GM19099 (cell line): Measurements from ENCODE around the gene PRIMA1.

Source experiments
- POLR2A ChIP-seq: IDR thresholded peaks from 3 replicates; pipeline ENCODE4 v1.6.1; 2011; ENCODE audit warnings: low read depth; ENCODE audit not compliant: insufficient read length; ENCODE audit errors: extremely low read depth

PRIMA1 gene

DNA sequence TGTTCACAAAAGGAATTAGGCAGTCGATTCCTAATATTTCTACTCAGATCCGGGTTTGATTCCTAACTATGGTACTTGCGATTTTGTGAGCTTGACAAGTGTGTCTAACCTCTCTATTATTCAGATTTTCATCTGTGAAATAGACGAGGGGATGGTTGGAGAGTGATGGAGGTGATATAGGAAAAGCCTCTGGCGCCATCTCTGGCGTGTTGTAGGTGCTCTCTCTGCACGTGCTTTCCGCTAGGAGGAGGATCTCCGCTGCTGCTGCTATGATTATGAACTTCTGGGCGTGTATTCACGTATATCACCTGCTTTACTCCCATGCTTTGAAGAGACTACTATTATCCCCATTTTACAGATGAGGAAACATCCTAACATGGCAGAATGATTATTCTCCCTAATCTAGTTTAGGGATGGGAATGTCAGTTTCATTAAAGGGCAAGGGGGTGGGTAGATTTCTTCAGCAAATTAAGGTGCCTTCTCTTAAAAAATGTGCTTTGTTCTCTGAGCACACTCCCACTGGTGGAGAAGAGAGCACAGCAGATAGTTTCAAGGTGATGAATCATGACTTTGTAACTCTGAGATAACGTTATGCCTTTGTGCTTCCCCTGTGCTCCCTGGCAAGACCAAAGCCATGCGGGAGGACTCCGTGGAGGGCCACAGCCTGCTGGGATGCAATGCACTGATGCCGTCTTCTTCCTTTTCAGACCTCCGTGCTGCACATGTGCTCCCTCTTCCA lies 97.1 kb downstream of the PRIMA1 start:
- TF ChIP-seq POLR2A, result no peak

DNA sequence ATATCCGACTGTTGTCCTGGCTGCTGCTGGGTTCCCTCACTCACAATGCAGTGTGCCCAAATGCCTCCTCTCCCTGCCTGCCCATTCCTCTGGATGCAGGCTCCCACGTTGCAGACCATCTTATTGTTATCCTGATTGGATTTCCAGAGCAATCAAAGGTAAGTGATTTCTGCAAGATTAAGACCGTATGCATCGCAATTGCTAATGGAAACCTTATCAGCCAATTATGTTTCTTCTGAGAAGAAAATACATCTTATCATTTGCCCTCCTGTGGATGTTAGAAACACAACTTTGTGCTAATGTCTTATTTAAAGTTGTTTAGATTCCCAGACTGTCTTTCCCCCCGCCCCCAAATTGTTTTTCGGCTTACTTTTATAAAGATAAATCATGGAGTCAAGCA lies 98.1 kb downstream of the PRIMA1 start:
- no peak for TF ChIP-seq POLR2A

DNA sequence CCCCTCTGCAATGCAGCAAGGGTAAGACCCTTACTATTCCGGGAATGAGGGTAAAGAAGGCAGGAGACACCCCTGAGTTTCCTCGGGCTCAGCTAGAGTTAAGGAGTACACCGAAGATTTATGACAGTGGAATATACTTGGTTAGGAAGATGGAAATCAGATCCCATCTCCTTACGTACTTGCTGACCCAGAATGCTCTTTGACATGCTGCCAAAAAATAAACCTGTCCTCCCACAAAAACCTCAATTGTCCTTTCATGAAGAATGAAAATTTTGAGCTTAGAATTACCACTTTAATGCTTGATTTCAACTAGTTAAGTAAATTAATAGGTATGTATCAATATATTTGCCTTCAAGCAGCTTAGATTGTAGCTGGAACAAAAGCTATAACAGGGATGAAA lies 99.5 kb downstream of the PRIMA1 start:
- no peak for TF ChIP-seq POLR2A

DNA sequence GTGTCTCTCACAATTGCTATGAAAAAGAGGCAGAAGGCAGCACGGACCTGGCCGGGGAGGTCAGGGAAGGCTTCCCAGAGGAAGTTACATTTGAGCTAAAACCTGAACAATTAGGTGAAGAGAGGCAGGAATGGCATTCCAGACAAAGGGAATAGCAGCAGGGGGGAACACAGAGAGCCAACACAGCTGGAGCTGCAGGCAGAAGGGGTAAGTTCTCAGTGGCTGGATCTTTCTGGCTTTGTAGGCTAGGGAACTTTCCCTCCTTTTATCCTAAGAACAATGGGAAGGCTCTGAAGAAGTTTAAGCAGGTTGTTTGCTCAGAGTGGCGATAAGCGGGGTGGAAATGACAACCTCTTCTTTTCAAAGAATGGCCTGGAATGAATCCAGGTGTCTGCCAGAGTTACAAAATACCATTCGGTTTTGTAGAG lies 100.0 kb downstream of the PRIMA1 start:
- TF ChIP-seq POLR2A, result no peak

DNA sequence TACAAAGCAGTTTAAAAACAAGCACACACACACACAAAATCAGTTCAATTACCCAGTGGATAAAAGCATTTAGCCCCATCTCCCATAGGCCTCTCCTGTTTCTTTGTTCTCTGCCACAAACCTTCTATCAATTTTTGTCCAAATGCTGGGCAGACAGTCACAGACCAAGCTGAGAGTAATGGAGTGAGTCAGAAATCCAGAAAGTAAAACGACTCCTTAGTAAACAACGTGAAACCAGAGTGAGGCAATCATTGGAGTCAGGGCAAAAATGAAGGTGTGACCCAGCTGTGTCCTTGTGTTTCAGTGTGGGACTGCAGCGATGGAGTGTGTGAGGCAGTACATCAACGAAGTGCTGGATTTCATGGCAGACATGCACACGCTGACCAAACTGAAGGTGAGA lies 102.0 kb downstream of the PRIMA1 start:
- TF ChIP-seq POLR2A, result no peak

DNA sequence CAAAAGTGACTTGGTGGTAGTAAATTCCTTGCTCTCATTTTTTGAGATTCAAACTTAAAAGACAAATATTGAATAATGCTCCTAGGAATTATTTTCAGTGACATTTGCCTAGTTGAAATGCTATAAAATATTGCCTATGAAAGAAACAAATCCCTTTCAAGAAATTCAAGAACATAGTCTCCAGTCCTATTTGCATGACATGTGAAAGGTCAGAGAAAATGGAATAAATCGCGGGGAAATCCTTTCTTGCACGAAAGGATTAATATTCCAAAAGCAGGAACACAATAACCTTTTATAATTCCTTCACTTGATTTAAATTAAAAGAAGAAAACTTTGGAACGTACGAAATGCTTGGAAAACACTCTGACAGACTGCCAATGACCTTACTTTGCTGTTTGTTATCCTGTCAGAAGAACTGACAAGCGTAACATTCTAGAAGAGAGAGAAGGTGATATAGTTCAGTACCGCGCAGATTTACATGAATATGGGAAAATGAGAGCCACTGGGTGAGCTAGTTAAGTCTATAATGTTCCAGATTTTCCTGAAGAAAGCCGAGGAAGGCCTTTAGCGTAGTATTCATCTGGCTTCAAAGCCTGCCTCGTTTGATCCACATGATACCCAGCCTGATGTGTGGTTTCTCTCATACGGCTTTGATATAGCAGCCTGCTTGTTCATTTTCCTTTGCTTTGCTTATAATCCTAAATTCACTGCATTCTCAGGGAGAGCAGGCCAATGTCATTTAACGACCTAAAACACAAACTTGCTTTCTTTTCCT lies 103.0 kb downstream of the PRIMA1 start:
- TF ChIP-seq POLR2A, result no peak

DNA sequence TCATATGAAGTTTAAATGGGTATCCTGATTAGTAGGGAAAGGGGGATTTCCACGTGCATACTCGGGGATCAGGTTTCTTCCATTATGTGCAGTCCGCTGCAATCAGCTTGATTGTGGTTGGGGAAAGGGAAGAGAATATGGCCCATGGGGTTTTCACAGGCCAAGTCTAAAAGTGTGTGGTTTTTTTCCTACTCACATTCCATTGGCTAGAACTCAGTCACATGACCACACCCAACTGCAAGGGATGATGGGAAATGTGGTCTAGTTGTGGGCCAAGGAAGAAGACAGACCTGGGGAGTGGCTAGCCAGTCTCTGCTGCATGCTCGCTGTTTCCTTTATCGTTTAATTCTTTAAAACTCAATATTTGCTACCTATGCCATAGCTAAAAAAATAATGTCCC lies 105.1 kb downstream of the PRIMA1 start:
- no peak for TF ChIP-seq POLR2A

DNA sequence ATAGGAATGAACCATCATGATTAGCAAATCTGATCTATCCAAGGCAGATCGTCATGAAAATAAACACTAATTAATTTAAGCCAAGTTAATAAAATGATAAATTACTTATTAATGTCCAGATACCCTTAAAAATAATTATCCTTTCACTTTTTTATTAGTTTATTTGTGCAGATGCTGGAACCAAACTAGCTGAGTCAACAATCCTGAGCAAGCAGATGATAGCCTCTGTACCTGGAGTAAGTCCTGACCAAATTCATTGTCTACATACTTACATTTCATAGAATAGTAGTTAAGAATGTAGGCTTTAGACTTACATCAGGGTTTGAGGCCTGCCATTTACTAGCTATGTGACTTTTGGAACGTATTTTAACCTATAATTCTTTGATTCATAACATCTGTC lies 105.8 kb downstream of the PRIMA1 start:
- no peak for TF ChIP-seq POLR2A

DNA sequence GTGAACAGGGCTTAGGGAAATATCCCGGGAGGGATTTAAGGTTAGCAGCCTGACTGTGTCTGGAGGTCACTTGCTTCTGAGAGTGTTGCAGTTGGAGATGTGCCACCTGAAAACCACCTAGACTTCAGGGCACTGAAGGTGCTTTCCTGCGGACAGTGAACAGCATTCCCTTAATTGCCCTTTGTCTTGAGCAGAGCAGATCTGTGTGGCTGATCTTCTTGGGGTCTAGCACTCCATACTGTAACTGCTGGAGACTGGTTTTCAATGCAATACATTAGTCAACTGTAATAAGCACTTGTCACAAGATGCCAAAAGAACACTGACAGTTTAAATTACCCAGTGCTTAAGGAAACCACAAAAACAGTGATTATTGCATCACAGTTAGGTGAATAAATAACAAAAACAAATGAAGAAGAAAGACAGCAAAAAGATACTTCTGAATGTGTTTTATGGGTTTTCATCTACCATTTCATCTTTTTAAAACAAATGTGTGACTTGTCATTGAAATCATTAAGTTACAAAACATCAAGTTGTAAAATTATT lies 111.8 kb downstream of the PRIMA1 start:
- TF ChIP-seq POLR2A, result no peak

DNA sequence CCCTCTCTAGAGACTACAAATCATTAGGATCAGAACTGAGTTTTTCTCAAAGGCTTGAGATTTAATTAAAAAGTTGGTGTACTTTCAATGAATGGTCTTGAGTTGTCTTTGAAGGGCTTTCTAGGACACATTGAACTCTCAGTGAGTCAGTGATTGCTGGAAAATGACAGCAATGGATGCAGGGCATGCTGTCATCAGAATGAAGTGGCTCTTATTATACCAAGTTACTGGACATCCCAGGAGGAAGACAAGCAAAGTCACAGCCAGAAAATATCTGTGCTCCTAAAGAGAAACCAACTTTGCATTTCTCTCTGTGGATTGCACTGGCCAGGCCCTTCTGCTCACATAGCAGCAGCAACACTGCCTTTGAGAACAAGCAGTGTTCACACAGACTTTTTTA lies 112.6 kb downstream of the PRIMA1 start:
- TF ChIP-seq POLR2A, result no peak

DNA sequence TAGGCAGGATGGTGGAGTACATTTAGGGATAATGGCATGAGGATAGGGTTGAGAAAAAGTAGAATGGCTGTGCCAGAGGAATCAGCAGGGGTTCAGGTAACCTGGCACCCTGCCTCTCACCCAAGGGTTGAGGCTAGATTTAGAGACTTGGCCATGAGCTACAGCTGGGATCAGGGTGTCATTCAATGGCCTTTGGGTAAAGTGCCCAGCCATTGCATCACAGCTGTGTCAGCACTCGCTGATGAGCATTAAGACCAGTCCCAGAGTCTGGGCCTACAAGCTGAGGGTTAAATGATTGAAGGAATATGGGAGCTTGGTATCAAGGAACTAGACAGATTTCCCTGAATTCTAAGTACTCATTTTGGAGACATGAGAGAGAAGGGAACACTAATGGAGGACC lies 113.9 kb downstream of the PRIMA1 start:
- TF ChIP-seq POLR2A, result no peak

DNA sequence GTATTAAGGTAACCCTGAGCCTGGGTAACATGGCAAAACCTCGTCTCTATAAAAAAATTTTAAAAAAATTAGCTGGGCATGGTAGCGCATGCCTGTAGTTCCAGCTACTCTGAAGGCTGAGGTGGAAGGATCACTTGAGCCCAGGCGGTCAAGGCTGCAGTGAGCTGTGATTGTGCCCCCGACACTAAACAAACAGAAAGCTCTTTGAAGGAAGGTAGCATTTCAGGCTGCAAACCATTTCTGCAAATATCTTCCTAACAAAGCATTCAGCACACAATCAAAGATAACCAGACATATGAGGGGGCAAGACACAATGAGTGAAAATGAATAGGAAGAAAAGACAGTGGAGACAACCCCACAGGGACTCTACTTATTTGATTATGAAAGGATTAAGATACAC lies 118.7 kb downstream of the PRIMA1 start:
- TF ChIP-seq POLR2A, result no peak
